Measurements from ENCODE around the gene TSACC. TPM values are rescaled to one million over a fixed set of nuclear protein-coding genes. Genes with fewer than 3 reads are reported as not detected.

TSACC gene
- total RNA-seq, 1 experiment from 2014 or later, result 0.51 TPM

DNA sequence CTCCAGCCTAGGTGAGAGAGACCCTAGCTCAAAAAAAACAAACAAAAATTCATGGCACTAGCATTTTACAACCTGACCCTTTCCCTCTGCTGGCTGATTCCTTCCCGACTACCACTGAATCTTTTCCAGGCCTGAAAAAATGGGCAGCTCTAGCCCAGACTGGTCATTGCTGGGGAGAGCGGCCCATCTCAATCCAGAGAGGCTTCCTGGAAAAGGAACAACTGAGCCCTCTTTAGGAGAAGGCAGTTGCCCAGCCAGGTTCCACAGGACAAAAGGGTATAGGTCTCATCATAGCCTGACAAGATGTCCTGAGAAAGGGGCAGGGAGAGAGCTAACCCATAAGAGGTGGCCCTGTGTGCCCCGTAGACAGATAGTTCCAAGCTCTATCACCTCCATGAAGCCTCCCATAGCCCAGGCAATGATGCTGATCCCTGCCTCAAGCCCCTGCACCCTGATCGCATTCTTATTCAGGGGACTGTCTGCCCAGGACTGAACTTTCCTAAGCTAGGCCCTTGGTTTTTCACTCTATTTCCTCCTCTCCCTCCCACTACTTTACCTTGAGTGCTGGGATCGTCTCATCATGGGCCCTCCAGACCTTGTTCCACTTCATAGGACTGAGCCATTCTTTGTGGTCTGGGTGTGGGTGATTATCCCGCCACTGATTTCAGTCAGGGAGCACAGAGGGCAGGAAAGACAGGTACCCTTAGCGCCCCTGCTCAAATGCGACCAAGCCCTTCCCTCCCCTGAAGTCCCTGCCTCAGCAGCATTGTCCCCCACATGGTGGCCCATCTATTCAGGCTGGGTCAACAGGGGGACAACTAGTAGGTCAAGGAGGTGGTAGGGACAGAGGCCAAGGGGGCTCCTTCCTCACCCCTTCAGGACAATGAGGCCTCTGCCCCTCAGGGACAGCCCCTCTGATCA is 48.9 kb downstream of the TSACC start:
- Histone ChIP-seq H4K20me1 (ENCODE audit: low read length) (no peaks in the 10 kb centered on the region), H3K9ac (ENCODE audit: low read length) (no peak overlapping the region), H3K9me3 (ENCODE audit: low read length) (no peaks in the 10 kb centered on the region), H3K36me3 (ENCODE audit: low read depth, low read length) (no peaks in the 10 kb centered on the region), H3K4me3 (ENCODE audit: low read length) (no peak overlapping the region), H3K27ac (ENCODE audit: low read length) (no peak overlapping the region), H3K79me2 (ENCODE audit: low read length) (no peaks in the 10 kb centered on the region), H3K9me2 (replicated peaks; ENCODE audit: low read length) (no peaks in the 10 kb centered on the region), H3K4me2 (ENCODE audit: low read length) (no peak overlapping the region), H3K4me1 (ENCODE audit: insufficient read depth, low read length) (peaks cover 6% of the 10 kb centered on the region; the same call in 1 of the 2 replicates), H2AFZ (ENCODE audit: low read length) (no peak overlapping the region), H3F3A (ENCODE audit: low read length, unreplicated experiment) (no peaks in the 10 kb centered on the region), H3K27me3 (ENCODE audit: low read length) (no peaks in the 10 kb centered on the region)
- DNase-seq (no peak), ATAC-seq (no peak)
- BruUV-seq (replicated peaks), result no TSS peak
- intact Hi-C loops (cut with micrococcal nuclease), result no loop called here
- TF ChIP-seq, protein P1, sequence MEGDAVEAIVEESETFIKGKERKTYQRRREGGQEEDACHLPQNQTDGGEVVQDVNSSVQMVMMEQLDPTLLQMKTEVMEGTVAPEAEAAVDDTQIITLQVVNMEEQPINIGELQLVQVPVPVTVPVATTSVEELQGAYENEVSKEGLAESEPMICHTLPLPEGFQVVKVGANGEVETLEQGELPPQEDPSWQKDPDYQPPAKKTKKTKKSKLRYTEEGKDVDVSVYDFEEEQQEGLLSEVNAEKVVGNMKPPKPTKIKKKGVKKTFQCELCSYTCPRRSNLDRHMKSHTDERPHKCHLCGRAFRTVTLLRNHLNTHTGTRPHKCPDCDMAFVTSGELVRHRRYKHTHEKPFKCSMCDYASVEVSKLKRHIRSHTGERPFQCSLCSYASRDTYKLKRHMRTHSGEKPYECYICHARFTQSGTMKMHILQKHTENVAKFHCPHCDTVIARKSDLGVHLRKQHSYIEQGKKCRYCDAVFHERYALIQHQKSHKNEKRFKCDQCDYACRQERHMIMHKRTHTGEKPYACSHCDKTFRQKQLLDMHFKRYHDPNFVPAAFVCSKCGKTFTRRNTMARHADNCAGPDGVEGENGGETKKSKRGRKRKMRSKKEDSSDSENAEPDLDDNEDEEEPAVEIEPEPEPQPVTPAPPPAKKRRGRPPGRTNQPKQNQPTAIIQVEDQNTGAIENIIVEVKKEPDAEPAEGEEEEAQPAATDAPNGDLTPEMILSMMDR (conservative IDR thresholded peaks at IDR 0.05; ENCODE audit: low read depth, low read length), result no peak
- TF ChIP-seq EZH2 (IDR thresholded peaks at IDR 0.05; ENCODE audit: low read length, unreplicated experiment), result no peak
- no peak for TF ChIP-seq EZH2phosphoT487 (IDR thresholded peaks at IDR 0.05; ENCODE audit: borderline replicate concordance, low read length)
- ChIA-PET POLR2A (ENCODE audit: unreplicated experiment) (no interaction called here), CTCF (interaction anchor here (0.7 to 1.3 kb wide), 2 partner anchors 31 to 59 kb away, joined by 3 to 5 read pairs; no protein-coding TSS in a partner anchor)

DNA sequence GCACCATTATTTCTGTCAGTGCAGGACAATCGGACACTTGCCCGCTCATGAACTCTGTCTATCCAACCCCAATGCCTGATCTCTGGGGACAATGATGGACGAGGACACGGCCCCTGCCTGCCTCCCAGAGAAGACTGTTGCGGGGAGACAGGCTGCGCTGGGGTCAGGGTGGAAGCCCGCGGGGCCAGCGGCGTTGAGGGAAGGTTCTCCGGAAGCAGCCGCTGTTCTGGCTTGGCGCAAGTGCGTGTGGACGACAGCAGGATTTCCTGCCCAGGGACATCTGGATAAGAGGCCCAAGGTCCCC is 49.5 kb downstream of the TSACC start:
- POLR2A ChIA-PET (ENCODE audit: unreplicated experiment), result no interaction called here
- no peak for DNase-seq
- Histone ChIP-seq H3K4me3 (ENCODE audit: low read length) (no peak overlapping the region), H3K9me2 (replicated peaks; ENCODE audit: low read length) (no peaks in the 10 kb centered on the region), H3K27me3 (ENCODE audit: low read length) (no peaks in the 10 kb centered on the region), H3K36me3 (ENCODE audit: low read depth, low read length) (no peaks in the 10 kb centered on the region), H3K4me1 (ENCODE audit: insufficient read depth, low read length) (peaks cover 1% of the 10 kb centered on the region; the same call in 1 of the 2 replicates), H4K20me1 (ENCODE audit: low read length) (no peaks in the 10 kb centered on the region), H3K27ac (ENCODE audit: low read length) (no peak overlapping the region), H3F3A (ENCODE audit: low read length, unreplicated experiment) (no peaks in the 10 kb centered on the region), H3K9ac (ENCODE audit: low read length) (no peak overlapping the region), H3K79me2 (ENCODE audit: low read length) (no peaks in the 10 kb centered on the region), H3K4me2 (ENCODE audit: low read length) (no peak overlapping the region), H2AFZ (ENCODE audit: low read length) (no peak overlapping the region), H3K9me3 (ENCODE audit: low read length) (no peaks in the 10 kb centered on the region)
- no peak for ATAC-seq
- CTCF ChIA-PET, result interaction anchor here (1.3 kb wide), 1 partner anchor 58 kb away, joined by 5 read pairs; no protein-coding TSS in a partner anchor
- BruUV-seq (replicated peaks), result no TSS peak
- no peak for TF ChIP-seq EZH2phosphoT487 (IDR thresholded peaks at IDR 0.05; ENCODE audit: borderline replicate concordance, low read length)
- TF ChIP-seq, protein P1 (conservative IDR thresholded peaks at IDR 0.05; ENCODE audit: low read depth, low read length), result no peak
- TF ChIP-seq EZH2 (IDR thresholded peaks at IDR 0.05; ENCODE audit: low read length, unreplicated experiment), result no peak
- intact Hi-C loops (cut with micrococcal nuclease), result no loop called here
